Measurements from ENCODE around the gene FOXD4L6. TPM values are rescaled to one million over a fixed set of nuclear protein-coding genes. Genes with fewer than 3 reads are reported as not detected.
"Not testable (repeated sequence)": the region's sequence is repeated elsewhere in the genome, so short reads cannot be mapped to it uniquely, and the experiment has no call there.

FOXD4L6 gene
- polyA plus RNA-seq, 3 donors = 0.05 TPM; not detected in 2

DNA sequence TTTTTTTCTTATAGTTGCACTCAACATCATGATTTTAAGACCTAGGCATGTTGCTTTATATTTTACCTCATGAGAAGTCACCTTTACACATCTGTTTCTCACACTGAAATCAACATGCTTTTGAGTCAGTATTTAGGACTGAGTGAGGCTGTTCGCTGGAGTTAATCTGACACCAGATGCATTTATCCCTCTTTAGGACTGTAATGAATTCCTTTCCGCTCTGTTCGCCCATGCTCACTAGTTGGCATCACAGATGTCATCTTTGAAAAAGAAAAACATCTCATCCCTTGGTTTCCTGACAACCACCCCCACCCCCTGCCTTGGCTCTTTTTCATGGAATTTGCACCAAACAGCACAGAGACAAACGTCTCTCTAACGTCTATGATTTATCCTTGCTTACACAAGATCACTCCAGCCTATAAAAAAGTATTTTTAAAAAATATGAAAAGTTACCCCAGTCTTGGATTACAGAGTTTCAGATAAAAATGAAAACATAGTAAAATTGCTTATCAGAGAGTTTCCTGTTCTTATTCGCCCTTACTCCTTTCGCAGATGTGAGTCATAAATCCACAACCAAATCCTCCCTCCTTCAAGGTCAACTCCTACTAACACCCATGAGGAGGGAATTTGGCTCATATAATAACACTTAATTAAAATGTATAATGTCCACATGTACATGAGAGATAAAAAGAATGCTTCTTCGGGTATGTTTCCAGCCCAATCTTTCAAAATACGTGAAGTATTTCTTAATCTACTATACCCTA lies 34.3 kb downstream of the FOXD4L6 start:
- H3K4me3 Mint-ChIP-seq; H3K36me3 Mint-ChIP-seq; H3K27ac Mint-ChIP-seq; H3K9me3 ChIP-seq (replicated peaks in 1 of 2; ENCODE audit: control insufficient read depth in 1 of 2, insufficient read depth in 1 of 2, low read length in 2 of 2); H3K9ac ChIP-seq (ENCODE audit: insufficient read depth, low read length, poor library complexity, severe bottlenecking); intact Hi-C loops (cut with micrococcal nuclease); H3K4me1 ChIP-seq (ENCODE audit: control insufficient read depth in 1 of 2, insufficient read depth in 2 of 2, low read length in 2 of 2); H3K27me3 ChIP-seq (ENCODE audit: control insufficient read depth in 2 of 2, insufficient read depth in 2 of 2, low read length in 2 of 2); H3K9me3 Mint-ChIP-seq; H3K4me1 Mint-ChIP-seq; H3K36me3 ChIP-seq (replicated peaks in 1 of 2; ENCODE audit: control insufficient read depth in 1 of 2, insufficient read depth in 2 of 2, low read length in 2 of 2); H3K4me2 ChIP-seq (replicated peaks; ENCODE audit: extremely low read depth, low read length, poor library complexity, severe bottlenecking); H3K27ac ChIP-seq (ENCODE audit: low read depth in 1 of 2, low read length in 2 of 2); H3K79me2 ChIP-seq (ENCODE audit: insufficient read depth, low read length); DNase-seq; H3K27me3 Mint-ChIP-seq (ENCODE audit: low read depth in 3 of 3); H4K20me1 ChIP-seq (ENCODE audit: insufficient read depth, low read length); H3K4me3 ChIP-seq (replicated peaks in 1 of 3; ENCODE audit: low read depth in 2 of 3, low read length in 3 of 3); H2AFZ ChIP-seq (ENCODE audit: insufficient read depth, low read depth, low read length, poor library complexity, severe bottlenecking): not testable (repeated sequence)
- no CpG with 5 or more reads among the region's 9 CpGs for WGBS (ENCODE audit: insufficient coverage)

DNA sequence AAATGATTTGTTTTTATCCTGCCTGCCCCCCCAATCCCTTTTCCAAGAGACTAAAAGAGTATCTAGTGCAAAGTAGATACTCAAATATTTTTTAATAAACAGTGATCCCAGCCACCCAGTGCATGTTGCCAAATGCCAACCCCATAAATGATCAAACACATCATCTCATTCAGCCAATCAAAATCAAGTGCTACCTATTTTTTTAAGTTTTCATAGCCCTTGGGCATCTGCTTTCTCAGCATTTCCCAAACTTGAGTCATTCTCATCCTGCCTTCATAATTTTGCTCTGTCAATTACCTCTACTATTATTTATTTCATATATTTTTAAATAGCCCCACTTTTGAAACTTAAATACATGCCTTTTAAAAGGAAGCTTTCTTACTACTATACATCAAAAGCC lies 37.6 kb downstream of the FOXD4L6 start:
- H2AFZ ChIP-seq (ENCODE audit: insufficient read depth, low read depth, low read length, poor library complexity, severe bottlenecking); H3K9me3 ChIP-seq (replicated peaks in 1 of 2; ENCODE audit: control insufficient read depth in 1 of 2, insufficient read depth in 1 of 2, low read length in 2 of 2); H3K4me1 Mint-ChIP-seq; H3K9me3 Mint-ChIP-seq; H3K79me2 ChIP-seq (ENCODE audit: insufficient read depth, low read length); H3K9ac ChIP-seq (ENCODE audit: insufficient read depth, low read length, poor library complexity, severe bottlenecking); intact Hi-C loops (cut with micrococcal nuclease); H3K4me1 ChIP-seq (ENCODE audit: control insufficient read depth in 1 of 2, insufficient read depth in 2 of 2, low read length in 2 of 2); H4K20me1 ChIP-seq (ENCODE audit: insufficient read depth, low read length); H3K4me3 ChIP-seq (replicated peaks in 1 of 3; ENCODE audit: low read depth in 2 of 3, low read length in 3 of 3); H3K27ac ChIP-seq (ENCODE audit: low read depth in 1 of 2, low read length in 2 of 2); H3K36me3 Mint-ChIP-seq; H3K36me3 ChIP-seq (replicated peaks in 1 of 2; ENCODE audit: control insufficient read depth in 1 of 2, insufficient read depth in 2 of 2, low read length in 2 of 2); DNase-seq; H3K27me3 ChIP-seq (ENCODE audit: control insufficient read depth in 2 of 2, insufficient read depth in 2 of 2, low read length in 2 of 2); H3K27ac Mint-ChIP-seq; H3K4me3 Mint-ChIP-seq; H3K4me2 ChIP-seq (replicated peaks; ENCODE audit: extremely low read depth, low read length, poor library complexity, severe bottlenecking): not testable (repeated sequence)
- peaks cover 5 to 12% (median 8%) of the 10 kb centered on the region in 3 donors for H3K27me3 Mint-ChIP-seq (ENCODE audit: low read depth in 3 of 3)

DNA sequence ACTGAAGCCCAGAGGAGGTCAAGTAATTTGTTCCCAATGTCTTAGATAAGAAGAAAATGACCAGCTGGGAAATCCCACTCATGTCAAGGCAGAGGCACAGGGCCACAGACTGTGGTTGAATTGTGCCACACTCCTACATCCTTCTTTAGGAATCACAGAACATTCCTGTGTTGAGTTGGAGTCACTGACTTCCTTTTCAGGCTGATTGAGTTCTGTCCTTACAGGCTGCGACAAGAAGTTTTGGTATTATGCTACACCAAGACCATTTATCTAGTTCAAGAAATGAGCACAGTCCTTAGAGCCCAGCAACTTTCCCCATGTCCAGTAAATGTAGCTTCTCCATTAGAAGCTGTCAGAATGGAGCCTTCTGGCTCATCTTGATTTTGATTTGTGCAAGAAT lies 38.1 kb downstream of the FOXD4L6 start:
- H3K4me1 Mint-ChIP-seq; DNase-seq; H3K4me1 ChIP-seq (ENCODE audit: control insufficient read depth in 1 of 2, insufficient read depth in 2 of 2, low read length in 2 of 2); H3K9ac ChIP-seq (ENCODE audit: insufficient read depth, low read length, poor library complexity, severe bottlenecking); H3K27ac ChIP-seq (ENCODE audit: low read depth in 1 of 2, low read length in 2 of 2); H3K9me3 ChIP-seq (replicated peaks in 1 of 2; ENCODE audit: control insufficient read depth in 1 of 2, insufficient read depth in 1 of 2, low read length in 2 of 2); H3K27ac Mint-ChIP-seq; H4K20me1 ChIP-seq (ENCODE audit: insufficient read depth, low read length); H3K36me3 Mint-ChIP-seq; H3K4me2 ChIP-seq (replicated peaks; ENCODE audit: extremely low read depth, low read length, poor library complexity, severe bottlenecking); intact Hi-C loops (cut with micrococcal nuclease); H3K4me3 ChIP-seq (replicated peaks in 1 of 3; ENCODE audit: low read depth in 2 of 3, low read length in 3 of 3); H3K36me3 ChIP-seq (replicated peaks in 1 of 2; ENCODE audit: control insufficient read depth in 1 of 2, insufficient read depth in 2 of 2, low read length in 2 of 2); H3K9me3 Mint-ChIP-seq; H3K4me3 Mint-ChIP-seq; H3K79me2 ChIP-seq (ENCODE audit: insufficient read depth, low read length); H2AFZ ChIP-seq (ENCODE audit: insufficient read depth, low read depth, low read length, poor library complexity, severe bottlenecking); H3K27me3 ChIP-seq (ENCODE audit: control insufficient read depth in 2 of 2, insufficient read depth in 2 of 2, low read length in 2 of 2): not testable (repeated sequence)
- H3K27me3 Mint-ChIP-seq (ENCODE audit: low read depth in 3 of 3) = peaks cover 5 to 12% (median 8%) of the 10 kb centered on the region in 3 donors
- no CpG with 5 or more reads among the region's 1 CpG for WGBS (ENCODE audit: insufficient coverage)

All from CD14-positive monocyte (primary cell).